GM12872 (cell line): ENCODE results near the gene ZBTB48.
A peak's percentile ranks its signal among the peaks of the same experiment; 100 is the strongest.

Experiments used
- CTCF ChIP-seq: IDR thresholded peaks from 3 replicates; pipeline ENCODE4 v1.5.1; 2011; ENCODE audit warnings: low read depth, mild to moderate bottlenecking, low read length, moderate library complexity; ENCODE audit not compliant: insufficient read depth

ZBTB48 gene

GRCh38 chr1:6577831-6578525, 1.8 kb upstream of the ZBTB48 start:
- TF ChIP-seq CTCF, result no peak

GRCh38 chr1:6578624-6579373, 995 bp upstream of the ZBTB48 start:
- no peak for TF ChIP-seq CTCF

GRCh38 chr1:6580119-6580592, 362 bp downstream of the ZBTB48 start:
- TF ChIP-seq CTCF, result no peak

GRCh38 chr1:6580593-6581409, 1.0 kb downstream of the ZBTB48 start:
- peak; percentile 19; the same call in 1 of the 3 replicates for TF ChIP-seq CTCF

GRCh38 chr1:6581561-6582305, 1.9 kb downstream of the ZBTB48 start:
- no peak for TF ChIP-seq CTCF

GRCh38 chr1:6582370-6582769, 2.6 kb downstream of the ZBTB48 start:
- no peak for TF ChIP-seq CTCF
